OCI-LY3 (cell line): ENCODE results near the gene MACO1.

Source experiments
- H2AFZ ChIP-seq: fragments of 200-600, 300-600 bp; shearing (Covaris generic); 2 replicates; pipeline ENCODE4 v1.6.0; 2014; ENCODE audit warnings: antibody characterized with exemption, low read depth, low read length
- H3K27ac ChIP-seq: fragments of 200-600, 300-600 bp; sonication (generic); 2 replicates; pipeline ENCODE4 v1.5.1; 2014; ENCODE audit warnings: mild to moderate bottlenecking, low read length, moderate library complexity, mixed read lengths
- H3K27me3 ChIP-seq: fragments of 200-600, 300-600 bp; sonication (generic); 2 replicates; pipeline ENCODE4 v1.6.1; 2014; ENCODE audit warnings: low read depth, low read length, mixed read lengths
- H3K36me3 ChIP-seq: fragments of 200-600, 300-600 bp; sonication (generic); replicated peaks from 2 replicates; pipeline ENCODE3; 2014; ENCODE audit warnings: low read depth, low read length, mixed read lengths
- H3K4me1 ChIP-seq: fragments of 300-600, 200-600 bp; sonication (generic); 2 replicates; pipeline ENCODE4 v1.6.1; 2014; ENCODE audit warnings: low read length, mixed read lengths
- H3K4me2 ChIP-seq: fragments of 200-600, 300-600 bp; sonication (generic); 2 replicates; pipeline ENCODE4 v1.6.1; 2014; ENCODE audit warnings: low read length, mixed read lengths
- H3K4me3 ChIP-seq: fragments of 300-600, 200-600 bp; sonication (generic); 2 replicates; pipeline ENCODE4 v1.5.1; 2014; ENCODE audit warnings: antibody characterized with exemption, mild to moderate bottlenecking, low read length, moderate library complexity
- H3K79me2 ChIP-seq: fragments of 300-600, 200-600 bp; shearing (Covaris generic); 2 replicates; pipeline ENCODE4 v1.6.1; 2014; ENCODE audit warnings: mild to moderate bottlenecking, low read length, mixed read lengths
- H3K9ac ChIP-seq: fragments of 300-600, 200-600 bp; shearing (Covaris generic); 2 replicates; pipeline ENCODE4 v1.6.0; 2014; ENCODE audit warnings: mild to moderate bottlenecking, low read length, moderate library complexity
- H3K9me3 ChIP-seq: fragments of 200-600, 300-600 bp; shearing (Covaris generic); 2 replicates; pipeline ENCODE4 v1.6.1; 2014; ENCODE audit warnings: low read length, mixed read lengths; ENCODE audit not compliant: insufficient read depth
- H4K20me1 ChIP-seq: fragments of 200-600, 300-600 bp; sonication (generic); 2 replicates; pipeline ENCODE4 v1.6.1; 2016; ENCODE audit warnings: low read length, mixed read lengths; ENCODE audit not compliant: insufficient read depth
- EZH2phosphoT487 ChIP-seq: fragments of 200-600 bp; shearing (Covaris generic); IDR thresholded peaks from 2 replicates; pipeline ENCODE4 v1.6.1; 2018; ENCODE audit warnings: antibody characterized with exemption, mixed run types, low read depth
- TF ChIP-seq, protein P1 (sequence below): fragments of 200-600, 300-600 bp; sonication (generic); IDR thresholded peaks from 2 replicates; pipeline ENCODE4 v1.5.1; 2014; ENCODE audit warnings: antibody characterized with exemption, low read length, low read depth

Gene MACO1

DNA sequence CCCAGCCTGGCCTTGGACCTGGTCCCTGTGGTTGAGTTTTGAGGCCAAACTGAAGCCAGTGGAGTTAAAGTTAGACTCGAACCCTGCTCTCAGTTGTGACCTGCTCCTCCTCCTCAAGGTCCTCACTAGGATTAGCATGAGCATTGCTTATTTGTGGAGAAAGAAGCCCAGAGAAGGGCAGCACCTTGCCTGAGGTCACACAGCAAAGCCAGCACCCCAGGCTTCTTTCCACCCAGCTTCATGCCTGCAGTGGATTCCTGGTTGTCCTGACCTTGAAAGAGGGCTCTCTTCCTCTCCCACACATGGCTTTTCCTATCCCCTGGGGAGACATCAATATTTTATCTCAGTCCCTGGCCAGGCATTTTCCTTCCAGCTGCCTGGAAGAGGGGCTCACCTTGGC is 115.5 kb downstream of the MACO1 start:
- H3K4me2 ChIP-seq, result no peak overlapping the region
- no peak overlapping the region for H3K4me3 ChIP-seq
- H3K27ac ChIP-seq, result no peak overlapping the region

DNA sequence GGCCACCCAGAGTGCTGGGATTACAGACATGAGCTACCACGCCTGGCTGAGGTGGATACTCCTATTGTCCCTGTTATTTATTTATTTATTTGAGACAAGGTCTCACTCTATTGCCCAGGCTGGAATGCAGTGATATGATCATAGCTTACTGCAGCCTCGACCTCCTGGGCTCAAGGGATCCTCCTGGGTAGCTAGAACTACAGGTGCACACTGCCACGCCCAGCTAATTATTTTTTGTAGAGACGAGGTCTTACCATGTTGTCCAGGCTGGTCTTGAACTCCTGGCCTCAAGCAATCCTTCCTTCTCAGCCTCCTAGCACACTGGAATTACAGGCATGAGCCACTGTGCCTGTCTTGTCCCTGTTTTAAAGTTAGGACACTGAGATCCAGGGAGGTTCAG is 117.9 kb downstream of the MACO1 start:
- Histone ChIP-seq H3K9me3 (no peaks in the 10 kb centered on the region), H4K20me1 (no peaks in the 10 kb centered on the region), H3K4me2 (peak overlapping the region; percentile 79), H3K79me2 (no peaks in the 10 kb centered on the region), H3K27ac (no peak overlapping the region), H3K36me3 (no peaks in the 10 kb centered on the region), H3K4me1 (peaks cover 22% of the 10 kb centered on the region), H3K9ac (peak overlapping the region; percentile 25; the same call in 1 of the 2 replicates), H3K4me3 (no peak overlapping the region), H3K27me3 (peaks cover 5% of the 10 kb centered on the region; the same call in 1 of the 2 replicates), H2AFZ (no peak overlapping the region)
- no peak for TF ChIP-seq EZH2phosphoT487

More for the DNA sequence above, 115.5 kb downstream of the MACO1 start:
- no peaks in the 10 kb centered on the region for H3K36me3 ChIP-seq
- no peak overlapping the region for H2AFZ ChIP-seq
- peaks cover 24% of the 10 kb centered on the region for H3K4me1 ChIP-seq
- TF ChIP-seq EZH2phosphoT487, result no peak
- TF ChIP-seq, protein P1, sequence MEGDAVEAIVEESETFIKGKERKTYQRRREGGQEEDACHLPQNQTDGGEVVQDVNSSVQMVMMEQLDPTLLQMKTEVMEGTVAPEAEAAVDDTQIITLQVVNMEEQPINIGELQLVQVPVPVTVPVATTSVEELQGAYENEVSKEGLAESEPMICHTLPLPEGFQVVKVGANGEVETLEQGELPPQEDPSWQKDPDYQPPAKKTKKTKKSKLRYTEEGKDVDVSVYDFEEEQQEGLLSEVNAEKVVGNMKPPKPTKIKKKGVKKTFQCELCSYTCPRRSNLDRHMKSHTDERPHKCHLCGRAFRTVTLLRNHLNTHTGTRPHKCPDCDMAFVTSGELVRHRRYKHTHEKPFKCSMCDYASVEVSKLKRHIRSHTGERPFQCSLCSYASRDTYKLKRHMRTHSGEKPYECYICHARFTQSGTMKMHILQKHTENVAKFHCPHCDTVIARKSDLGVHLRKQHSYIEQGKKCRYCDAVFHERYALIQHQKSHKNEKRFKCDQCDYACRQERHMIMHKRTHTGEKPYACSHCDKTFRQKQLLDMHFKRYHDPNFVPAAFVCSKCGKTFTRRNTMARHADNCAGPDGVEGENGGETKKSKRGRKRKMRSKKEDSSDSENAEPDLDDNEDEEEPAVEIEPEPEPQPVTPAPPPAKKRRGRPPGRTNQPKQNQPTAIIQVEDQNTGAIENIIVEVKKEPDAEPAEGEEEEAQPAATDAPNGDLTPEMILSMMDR, result no peak
- H3K79me2 ChIP-seq, result no peaks in the 10 kb centered on the region
- no peaks in the 10 kb centered on the region for H4K20me1 ChIP-seq
- peaks cover 8% of the 10 kb centered on the region for H3K27me3 ChIP-seq
- no peak overlapping the region for H3K9ac ChIP-seq
- H3K9me3 ChIP-seq, result no peaks in the 10 kb centered on the region

DNA sequence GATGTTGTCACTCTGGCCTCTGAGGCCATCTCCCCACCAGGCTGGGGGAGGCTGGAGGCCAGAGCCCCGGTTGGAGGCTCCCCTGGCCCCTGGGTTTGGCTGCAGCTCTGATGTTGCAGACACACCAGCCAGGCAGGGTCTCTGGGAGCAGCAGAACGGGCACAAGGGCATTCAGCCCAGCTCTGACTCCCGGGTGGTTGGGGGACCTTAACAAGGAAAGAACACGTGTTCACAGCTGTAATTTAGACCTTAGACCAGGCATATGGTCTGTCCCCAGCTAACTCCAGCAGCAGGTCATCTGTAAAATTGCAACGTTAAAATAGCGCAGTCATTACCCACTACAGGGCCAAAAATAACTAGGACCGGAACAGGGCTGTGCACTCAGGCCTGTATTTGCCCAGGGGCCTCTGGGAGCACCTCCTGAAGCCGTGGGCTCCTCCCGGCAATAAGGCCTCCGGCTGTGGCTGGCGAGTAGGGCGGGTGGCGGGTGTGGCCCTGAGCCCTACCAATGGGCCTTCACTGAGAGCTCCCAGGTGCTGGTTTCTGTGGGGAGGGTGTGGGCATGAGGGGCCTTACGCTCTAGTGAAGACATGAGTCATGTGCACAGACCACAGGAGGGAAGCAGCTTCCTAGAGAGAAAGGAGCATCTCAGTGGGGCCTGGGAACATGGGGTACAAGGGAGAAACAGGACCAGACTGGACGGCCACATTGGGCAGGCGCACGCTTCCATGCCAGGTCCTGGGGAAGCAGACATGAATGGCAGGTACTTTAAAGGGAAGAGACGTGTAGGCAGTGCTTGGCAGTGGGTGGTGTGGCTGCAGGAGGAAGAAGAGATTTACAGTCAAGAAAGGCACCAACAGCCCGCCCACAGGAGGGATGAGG is 118.8 kb downstream of the MACO1 start:
- Histone ChIP-seq H3K79me2 (no peaks in the 10 kb centered on the region), H3K27ac (no peak overlapping the region), H3K4me2 (peak overlapping the region; percentile 79), H3K9me3 (no peaks in the 10 kb centered on the region), H3K27me3 (peaks cover 1% of the 10 kb centered on the region; the same call in 1 of the 2 replicates), H3K4me1 (peaks cover 18% of the 10 kb centered on the region), H3K4me3 (peak overlapping the region; percentile 36), H3K9ac (peak overlapping the region; percentile 25), H3K36me3 (no peaks in the 10 kb centered on the region), H2AFZ (peak overlapping the region; percentile 76), H4K20me1 (no peaks in the 10 kb centered on the region)
- TF ChIP-seq, protein P1, result no peak
- no peak for TF ChIP-seq EZH2phosphoT487
